ENCODE data around the gene HOXB4.

HOXB4 gene

DNA sequence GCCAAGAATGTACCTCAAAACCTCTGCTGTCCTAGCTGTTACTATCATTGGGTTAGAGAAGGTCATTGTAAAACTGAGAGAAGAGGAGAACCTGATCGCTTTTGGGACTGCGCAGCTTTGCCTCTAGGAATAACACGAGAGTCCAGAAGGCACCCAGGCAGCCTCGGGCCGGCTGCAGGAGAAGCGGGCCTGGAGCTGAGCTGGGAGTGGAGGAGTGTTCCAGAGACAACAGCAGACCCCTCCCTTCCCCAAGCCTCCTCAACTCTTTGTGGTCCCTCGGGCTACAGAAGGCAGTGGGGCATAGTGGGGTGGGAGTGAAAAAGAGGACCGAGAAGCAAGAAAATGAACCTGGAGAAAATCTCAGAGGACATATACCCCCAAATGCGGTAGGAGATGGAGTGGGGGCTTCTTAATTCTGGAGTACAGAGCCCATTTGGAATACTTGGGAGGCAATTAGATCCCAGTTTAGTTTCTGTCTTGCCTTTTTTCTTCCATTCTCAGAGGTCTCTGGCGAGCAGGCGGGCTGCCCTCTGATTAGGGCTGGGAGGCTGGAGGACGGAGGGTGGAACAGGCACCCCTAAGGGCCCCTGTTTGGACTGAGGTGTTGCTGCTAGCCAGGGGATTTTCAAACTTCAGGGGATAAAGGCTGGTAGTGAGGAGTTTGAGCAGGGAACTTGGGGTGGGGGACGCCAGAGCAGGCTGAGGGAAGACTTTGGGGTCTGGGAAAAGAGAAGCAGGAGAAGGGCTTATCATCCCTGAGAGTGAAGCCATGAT lies 19.9 kb downstream of the HOXB4 start:
- no peak for DNase-seq

DNA sequence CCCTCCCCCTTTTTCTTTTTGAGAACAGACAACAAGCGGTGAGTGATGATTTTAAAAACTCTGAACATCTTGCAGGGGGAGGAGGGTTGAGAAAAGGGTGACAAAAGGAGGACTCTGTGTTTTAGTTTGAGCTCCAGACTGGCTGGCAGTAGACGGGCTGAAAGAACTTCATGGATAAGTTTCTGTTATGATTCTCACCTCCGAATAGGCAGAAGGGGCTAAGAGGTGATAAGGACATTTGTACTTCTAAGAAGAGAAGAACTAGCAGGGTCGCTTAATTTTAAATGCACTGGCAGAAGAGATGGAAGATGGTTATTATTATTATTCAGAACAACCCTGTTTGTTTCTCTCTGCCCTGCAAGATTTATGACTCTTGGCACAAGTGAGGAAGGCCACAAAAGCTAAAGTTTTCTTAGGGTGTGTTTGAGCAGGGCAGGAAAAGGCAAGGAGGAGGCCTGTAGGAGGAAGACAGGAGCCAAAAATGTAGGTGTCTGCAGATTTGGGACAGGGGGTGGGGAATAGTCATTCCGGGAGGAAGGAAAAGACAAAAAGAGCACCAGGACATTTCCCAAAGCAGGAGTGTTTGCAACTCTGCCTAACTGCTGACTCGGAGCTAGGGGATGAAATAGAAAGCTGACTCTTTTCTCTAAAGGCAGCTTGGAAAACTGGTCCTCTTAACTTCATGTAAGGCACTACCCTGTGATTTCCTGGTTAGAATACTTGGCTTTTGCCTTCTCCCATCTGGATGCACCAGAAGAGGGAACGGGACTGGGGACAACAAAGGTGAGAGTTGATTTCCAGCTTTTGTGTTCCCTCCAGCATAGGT lies 21.4 kb downstream of the HOXB4 start:
- DNase-seq = no peak

- DNase-seq = no peak
These were observed 21.9 kb downstream of the HOXB4 start for GRCh38 chr17:48556229-48556575.

DNA sequence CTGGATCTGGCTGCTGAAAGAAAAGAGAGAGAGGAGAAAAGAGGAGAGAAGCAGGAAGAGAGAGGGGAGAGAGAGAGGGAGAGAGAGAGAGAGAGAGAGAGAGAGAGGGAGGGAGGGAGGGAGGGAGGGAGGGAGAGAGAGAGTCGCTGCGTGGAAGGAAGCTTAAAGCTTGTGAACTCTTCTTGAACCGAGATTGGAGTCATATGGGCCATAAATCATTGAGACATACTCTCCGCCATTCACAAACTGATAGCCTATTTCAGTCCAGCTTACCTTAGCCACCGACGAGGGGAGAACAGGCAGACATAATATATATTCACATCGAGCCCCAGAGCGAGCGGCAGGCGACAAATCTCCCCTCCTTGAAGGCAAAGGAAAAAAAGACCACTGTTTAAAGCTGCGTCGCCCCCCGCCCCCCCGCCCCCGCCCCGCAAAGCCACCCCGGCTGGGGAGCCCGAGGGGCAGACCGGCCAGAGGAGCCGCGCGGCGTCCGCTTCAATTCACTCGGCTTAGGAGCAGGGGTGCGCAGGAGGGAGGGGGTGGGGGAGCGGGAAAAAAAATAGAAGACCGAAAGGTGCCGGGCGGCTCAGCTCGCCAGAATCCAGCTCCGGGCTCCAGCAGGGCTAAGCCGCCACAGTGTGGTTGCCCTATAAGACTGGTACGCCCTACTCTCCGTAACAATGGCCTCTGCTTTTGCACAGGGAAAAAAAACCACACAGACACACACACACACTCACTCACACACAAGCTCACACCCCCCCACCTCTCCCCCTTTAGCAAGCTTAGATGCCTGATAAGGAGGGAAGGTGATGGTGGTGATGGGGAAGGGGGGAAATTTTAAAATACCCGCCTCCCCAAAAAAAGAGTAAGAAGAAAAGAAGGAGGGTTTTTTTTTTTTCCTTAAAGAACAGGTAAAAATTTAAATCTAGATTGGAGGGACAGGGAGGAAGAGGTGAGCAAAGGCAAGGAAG lies 22.6 kb downstream of the HOXB4 start:
- peak; percentile 39 for DNase-seq

DNA sequence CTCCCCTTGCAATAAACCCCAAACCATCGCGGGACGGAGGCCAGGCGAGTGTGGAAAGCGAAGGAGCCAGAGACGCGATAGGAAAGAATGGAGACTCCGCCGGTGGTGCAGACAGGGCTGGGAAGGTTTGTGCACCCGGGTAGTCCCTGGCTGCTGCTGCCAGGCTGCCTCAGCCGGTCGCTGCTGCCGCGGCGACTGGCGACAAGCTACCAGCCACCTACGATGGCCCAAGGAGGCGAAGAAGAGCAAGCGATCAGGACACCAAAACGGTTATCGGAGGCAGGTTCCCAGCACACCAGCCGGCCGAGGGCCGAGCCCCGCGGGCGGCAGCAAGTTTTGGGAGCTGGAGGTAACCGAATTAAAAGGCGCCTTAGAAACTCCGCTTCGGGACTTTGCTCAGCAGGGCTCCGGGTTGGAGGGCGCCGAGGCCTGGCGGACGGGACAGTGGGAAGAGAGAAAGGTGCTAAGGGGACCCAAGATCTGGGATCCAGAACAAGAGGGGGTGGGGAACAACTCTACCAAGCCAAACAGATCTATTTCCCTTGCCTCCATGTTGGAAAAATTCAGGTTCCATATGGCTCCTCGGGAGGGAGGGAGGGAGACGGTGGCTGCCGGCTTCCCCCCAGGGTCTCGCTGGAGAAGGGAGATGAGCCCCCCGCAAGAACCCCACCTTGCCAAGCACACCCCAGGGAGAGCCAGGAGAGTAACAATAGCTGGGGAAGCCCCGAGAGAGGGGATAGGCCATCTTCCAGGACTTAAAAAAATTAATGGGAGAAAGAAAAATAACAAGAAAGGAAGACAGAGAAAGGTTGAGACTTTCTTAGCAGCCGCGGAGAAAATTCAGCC lies 23.5 kb downstream of the HOXB4 start:
- no peak for DNase-seq

- DNase-seq = no peak
These were observed 24.3 kb downstream of the HOXB4 start for GRCh38 chr17:48553826-48554225.

GRCh38 chr17:48553190-48553547 lies 25.0 kb downstream of the HOXB4 start:
- DNase-seq = no peak

DNA sequence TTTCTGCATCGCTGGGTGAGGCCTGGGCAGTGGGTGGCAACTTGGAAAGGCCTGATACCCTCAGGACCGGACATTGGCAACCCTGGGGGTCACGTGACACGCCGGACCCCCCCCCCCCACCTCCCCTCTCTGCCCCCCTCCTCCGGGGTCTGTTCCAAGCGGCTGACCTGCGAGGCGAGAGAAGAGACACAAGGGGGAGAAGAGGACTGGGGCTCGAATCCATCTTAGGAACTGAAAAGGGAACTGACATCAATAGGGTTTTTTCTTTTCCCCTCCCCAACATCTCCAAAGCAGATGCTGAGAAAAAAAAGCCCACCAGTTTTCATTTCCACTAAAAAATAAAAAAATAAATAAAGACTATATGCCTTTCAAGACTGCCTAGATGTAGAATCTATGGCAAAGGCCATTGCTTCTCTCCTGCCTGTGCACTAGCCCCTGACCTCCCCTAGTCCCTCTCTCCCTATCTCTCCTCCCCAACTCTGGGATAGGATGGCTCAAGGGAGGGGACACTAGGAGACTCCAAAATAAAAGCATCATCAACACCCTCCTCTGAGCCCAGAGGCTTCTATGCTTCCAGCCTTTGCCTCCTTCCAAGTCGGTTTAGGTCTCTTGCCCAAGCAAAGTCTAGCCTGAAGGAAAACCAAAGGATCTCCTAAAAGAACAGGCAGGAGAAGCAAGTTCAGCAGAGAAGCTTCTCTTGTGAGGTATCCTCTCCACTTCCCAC lies 25.5 kb downstream of the HOXB4 start:
- DNase-seq = no peak

DNA sequence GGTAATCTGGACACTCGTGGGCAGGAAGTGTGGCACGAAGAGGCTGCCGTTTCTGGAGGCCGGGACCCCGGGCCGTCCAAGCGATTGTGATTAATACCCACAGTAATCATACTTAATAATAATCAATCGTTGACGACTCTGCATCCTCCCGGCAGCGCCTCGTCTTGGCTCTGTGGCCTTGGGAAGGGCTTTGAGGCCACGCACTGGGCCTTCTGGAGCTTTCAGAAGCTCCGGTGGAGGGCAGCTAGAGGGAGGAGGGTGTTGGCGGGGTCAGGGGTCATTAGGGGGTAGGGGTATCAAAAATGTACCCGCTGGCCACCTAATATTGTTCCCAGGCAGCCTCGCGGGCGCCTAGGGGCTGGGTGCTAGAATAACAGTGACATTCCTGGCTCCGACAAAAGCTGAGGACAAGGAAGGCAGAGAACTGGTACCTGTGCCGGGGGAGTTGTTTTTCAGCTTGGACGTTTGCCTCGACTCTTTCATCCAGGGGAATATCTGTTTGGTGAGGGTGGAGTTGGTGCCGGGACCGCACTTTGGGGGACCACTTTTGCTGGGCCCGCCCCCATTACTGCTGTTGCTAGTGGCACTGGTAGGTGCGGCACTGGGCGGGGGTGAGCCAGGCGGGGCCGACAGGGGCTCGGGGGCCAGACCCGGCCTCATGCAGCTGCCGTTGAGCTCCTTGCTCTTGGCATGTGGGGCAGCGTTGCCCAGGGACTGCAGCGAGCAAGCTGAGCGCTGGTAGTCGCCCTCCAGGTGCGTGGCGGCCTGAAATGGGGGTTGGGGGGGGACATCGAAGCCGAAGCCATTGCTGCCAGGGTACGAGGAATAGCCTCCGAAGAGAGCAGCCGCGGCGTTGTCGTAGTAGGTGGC lies 26.3 kb downstream of the HOXB4 start:
- no peak for DNase-seq

GRCh38 chr17:48551214-48551555 lies 27.0 kb downstream of the HOXB4 start:
- no peak for DNase-seq

- no peak for DNase-seq
These were observed 27.5 kb downstream of the HOXB4 start for GRCh38 chr17:48550502-48551213.

- DNase-seq = no peak
These were observed 28.1 kb downstream of the HOXB4 start for GRCh38 chr17:48549914-48550501.

GRCh38 chr17:48549281-48549630 lies 28.9 kb downstream of the HOXB4 start:
- DNase-seq = no peak

DNA sequence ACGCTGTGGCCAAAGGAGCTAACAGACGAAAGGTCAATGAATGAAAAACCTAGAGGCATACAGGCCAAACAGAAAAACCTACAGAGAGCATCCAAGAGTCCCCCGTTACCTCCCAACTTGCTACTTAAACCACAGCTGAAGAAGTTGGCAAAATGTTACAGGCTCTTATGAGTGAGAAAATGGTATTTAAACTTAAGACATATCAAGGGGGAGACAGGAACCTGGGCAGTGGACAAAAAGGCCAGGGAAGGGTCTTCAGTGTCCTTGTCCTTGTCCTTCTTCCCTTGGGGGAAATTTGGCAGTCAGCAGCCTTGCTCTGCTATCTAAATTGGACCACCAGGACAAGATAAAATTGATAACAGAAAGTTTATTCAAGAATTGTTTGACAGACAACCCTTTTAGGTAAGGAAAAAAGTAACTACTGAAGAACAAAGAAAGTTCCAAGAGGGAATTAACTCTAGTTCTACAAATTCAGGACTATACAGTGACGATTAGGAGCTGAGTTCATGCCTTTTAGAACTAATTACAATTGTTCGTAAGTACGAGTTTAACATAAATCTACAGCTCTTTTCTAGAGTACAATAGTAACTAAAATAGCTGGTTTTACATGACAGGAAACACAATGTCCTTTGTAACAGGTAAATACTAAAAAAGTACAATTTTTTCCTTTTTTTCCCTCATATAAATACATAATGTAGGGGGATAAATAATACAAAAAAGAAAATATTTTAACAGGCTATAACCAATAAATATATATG lies 29.4 kb downstream of the HOXB4 start:
- DNase-seq = no peak

DNA sequence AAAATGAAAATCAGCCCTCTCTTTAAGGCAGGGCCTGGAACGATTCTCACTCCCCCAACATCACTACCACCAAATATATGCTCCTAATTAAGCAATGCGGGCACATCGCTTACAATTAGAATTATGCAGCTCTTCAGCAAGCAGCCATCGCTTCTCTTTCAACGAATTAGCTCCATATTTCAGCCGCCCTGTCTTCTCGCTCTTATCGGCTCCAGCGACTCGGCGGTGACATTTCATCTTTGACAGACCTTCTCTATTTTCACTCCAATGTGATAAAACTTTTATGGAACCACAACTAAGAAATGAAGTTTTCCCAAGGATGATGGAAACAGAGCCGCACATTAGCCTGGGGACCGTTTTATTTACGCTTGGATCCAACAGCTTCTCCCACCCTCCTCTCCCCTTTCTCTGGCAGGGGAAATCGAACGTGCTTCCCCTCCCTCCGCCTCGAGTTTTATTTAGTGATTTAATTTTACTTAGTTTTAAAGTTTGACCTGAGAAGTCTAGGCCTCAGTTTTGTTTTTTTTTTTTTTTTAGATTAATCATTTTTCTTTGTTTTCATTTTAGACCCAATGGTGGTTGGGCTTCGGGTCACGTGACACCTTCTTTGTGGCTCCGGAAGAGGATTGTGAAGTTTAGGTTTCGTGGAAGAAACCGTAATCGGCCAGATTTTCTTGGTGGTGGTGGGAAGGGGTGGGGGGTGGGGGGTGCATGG lies 30.2 kb downstream of the HOXB4 start:
- DNase-seq = peak; percentile 62

GRCh38 chr17:48546924-48547807 lies 31.0 kb downstream of the HOXB4 start:
- DNase-seq = no peak

Measured in CD4-positive, alpha-beta T cell treated with Interleukin-17A for 1 hour (primary cell).